SK-N-MC (cell line): ENCODE measurements around the gene FAM107B.
A peak's percentile ranks its signal among the peaks of the same experiment; 100 is the strongest.

ENCODE experiments used
- DNase-seq: peaks from one replicate; pipeline ENCODE4 v3.0.0-alpha.2; 2011; ENCODE audit warnings: low read depth, low spot score
- H3K27ac ChIP-seq: fragments of 200-600 bp; sonication (generic); 2 replicates; pipeline ENCODE4 v1.5.1; 2016; ENCODE audit warnings: mixed run types
- H3K36me3 ChIP-seq: fragments of 200-600 bp; sonication (generic); 2 replicates; pipeline ENCODE4 v1.6.1; 2017; ENCODE audit warnings: antibody characterized with exemption, low read length, mixed read lengths; ENCODE audit not compliant: insufficient read depth
- H3K4me3 ChIP-seq: fragments of 200-600 bp; sonication (generic); 2 replicates; pipeline ENCODE4 v1.5.1; 2016
- H3K9ac ChIP-seq: fragments of 200-600 bp; sonication (generic); 2 replicates; pipeline ENCODE4 v1.8.0; 2017; ENCODE audit warnings: mixed run types, mixed read lengths; ENCODE audit not compliant: insufficient read length
- H3K9me3 ChIP-seq: fragments of 200-600 bp; sonication (generic); 2 replicates; pipeline ENCODE4 v1.6.1; 2017; ENCODE audit warnings: low read depth, mild to moderate bottlenecking, antibody characterized with exemption, low read length, moderate library complexity, mixed read lengths
- EZH2 ChIP-seq: fragments of 200-600 bp; sonication (generic); IDR thresholded peaks from one replicate; pipeline ENCODE4 v1.6.1; 2017; ENCODE audit warnings: antibody characterized with exemption
- FOXP2 ChIP-seq: optimal IDR thresholded peaks from 2 replicates; pipeline ENCODE3; 2011; ENCODE audit warnings: mild to moderate bottlenecking, moderate library complexity; ENCODE audit not compliant: insufficient read depth; ENCODE audit errors: extremely low read length, control extremely low read depth
- POLR2AphosphoS5 ChIP-seq: IDR thresholded peaks from 2 replicates; pipeline ENCODE4 v1.6.1; 2012; ENCODE audit warnings: mild to moderate bottlenecking, low read depth, low read length, borderline replicate concordance

The FAM107B gene

GRCh38 chr10:14604181-14605142 lies 170.2 kb downstream of the FAM107B start:
- DNase-seq = no peak
- no peak overlapping the region for H3K9ac ChIP-seq
- H3K36me3 ChIP-seq = no peaks in the 10 kb centered on the region; the same call in 1 of the 2 replicates
- TF ChIP-seq FOXP2 (no peak), EZH2 (no peak), POLR2AphosphoS5 (no peak)
- no peak overlapping the region for H3K27ac ChIP-seq
- H3K9me3 ChIP-seq = no peaks in the 10 kb centered on the region
- peak overlapping the region; percentile 73 for H3K4me3 ChIP-seq

- Histone ChIP-seq H3K27ac (no peak overlapping the region), H3K36me3 (no peaks in the 10 kb centered on the region; the same call in 1 of the 2 replicates), H3K9ac (peak overlapping the region; percentile 60), H3K9me3 (no peaks in the 10 kb centered on the region), H3K4me3 (peak overlapping the region; percentile 78)
- TF ChIP-seq POLR2AphosphoS5 (no peak), EZH2 (no peak), FOXP2 (no peak)
- DNase-seq = no peak
These were observed 171.1 kb downstream of the FAM107B start for GRCh38 chr10:14603534-14604102.

DNA sequence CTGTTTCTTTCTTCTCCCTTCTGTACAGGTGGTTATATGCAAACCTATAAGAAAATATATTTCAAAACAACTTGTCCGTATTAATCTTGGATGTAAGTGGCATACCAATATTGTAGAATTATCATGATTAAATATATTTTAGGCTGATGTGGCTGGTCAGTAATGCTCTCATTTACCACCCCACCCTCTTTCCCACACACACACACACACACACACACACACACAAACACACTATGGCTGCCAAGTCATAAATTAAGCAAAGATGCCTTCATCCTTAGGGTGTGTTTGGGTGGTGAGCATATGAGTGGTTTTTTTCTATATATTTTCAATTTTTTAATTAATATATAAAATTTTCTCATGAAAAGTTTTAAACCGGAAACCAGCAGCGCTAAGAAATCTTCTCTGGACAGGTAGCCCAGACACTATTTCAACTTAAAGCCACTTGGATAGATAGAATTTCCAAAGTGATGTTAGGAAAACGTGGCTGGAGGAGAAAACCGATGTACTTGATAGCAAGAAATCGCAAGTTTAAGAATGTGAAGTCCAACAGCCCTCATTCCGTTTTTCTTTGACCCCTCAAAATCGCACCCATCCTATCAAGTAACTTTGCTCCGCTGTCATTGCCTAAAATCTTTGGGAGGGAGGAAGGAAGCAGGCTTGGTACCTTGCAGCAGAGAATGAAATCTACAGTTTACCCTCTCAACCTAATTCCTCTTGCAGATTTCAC lies 171.7 kb downstream of the FAM107B start:
- no peak for DNase-seq
- no peaks in the 10 kb centered on the region for H3K9me3 ChIP-seq
- no peak overlapping the region for H3K27ac ChIP-seq
- H3K4me3 ChIP-seq = peak overlapping the region; percentile 78
- H3K36me3 ChIP-seq = no peaks in the 10 kb centered on the region; the same call in 1 of the 2 replicates
- TF ChIP-seq EZH2 (no peak), FOXP2 (no peak), POLR2AphosphoS5 (no peak)
- peak overlapping the region; percentile 60 for H3K9ac ChIP-seq

DNA sequence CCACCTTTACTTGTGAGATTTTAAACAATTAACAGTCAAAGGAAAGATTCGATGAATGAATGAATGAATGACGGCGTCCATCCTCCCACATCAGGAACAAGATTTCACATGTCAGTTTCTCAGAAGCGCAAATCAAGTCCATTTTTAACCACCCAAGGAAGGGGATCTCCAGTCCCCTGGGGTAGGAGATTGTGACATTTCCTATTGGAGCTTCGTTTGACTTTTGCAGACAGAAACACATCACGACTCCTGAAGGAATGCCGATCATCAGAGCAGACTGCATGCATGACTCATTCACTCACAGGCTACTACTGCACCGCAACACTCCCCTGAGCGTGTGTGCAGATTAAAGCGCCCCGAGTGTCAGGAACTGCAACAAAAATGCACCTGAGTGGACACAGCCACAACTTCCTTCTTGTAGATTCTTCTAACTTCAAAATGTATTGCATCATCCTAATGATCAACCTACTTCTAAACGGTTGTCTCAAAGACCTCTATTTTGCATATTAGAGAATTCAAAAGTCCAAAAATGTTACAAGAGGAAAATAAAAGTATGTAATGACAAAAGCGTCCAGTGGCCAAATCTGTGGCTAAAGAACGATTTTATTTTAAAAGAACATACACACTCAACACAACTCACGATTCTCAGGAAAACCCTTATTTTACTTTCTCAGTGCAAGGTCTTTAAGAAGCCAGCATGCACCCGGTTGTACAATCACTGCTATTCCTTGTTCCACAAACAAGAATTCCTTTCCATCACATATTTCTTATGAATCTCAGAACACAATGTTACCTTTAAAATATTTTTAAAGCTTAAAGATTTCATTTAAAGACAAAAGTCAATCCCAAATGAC lies 172.6 kb downstream of the FAM107B start:
- no peak for TF ChIP-seq POLR2AphosphoS5
- no peak for TF ChIP-seq FOXP2
- TF ChIP-seq EZH2 = no peak
- no peak for DNase-seq
- peak overlapping the region; percentile 30 for H3K4me3 ChIP-seq

DNA sequence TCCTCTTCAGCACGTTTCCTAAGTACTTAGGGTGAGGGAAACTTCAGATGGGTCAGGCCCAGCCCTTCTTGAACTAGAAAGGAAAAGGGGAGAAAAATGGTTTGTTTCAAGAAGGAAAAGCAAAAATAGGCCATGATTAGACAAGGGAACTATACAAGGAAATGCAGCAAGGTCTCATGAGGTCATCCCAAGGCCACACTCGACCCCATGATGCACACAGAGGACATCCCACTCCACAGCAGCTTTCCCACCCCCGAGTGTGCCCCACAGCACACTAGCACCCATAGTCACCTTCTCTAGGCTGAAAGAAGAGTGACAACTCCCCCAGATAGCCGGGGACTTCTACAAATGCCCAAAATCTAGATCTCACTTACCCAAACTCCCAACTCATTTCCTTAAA lies 173.4 kb downstream of the FAM107B start:
- no peak overlapping the region for H3K4me3 ChIP-seq
- H3K27ac ChIP-seq = no peak overlapping the region
- H3K36me3 ChIP-seq = no peaks in the 10 kb centered on the region; the same call in 1 of the 2 replicates
- H3K9ac ChIP-seq = no peak overlapping the region
- TF ChIP-seq EZH2 (no peak), POLR2AphosphoS5 (no peak), FOXP2 (no peak)
- H3K9me3 ChIP-seq = no peaks in the 10 kb centered on the region
- no peak for DNase-seq

More for the DNA sequence above, 172.6 kb downstream of the FAM107B start:
- no peaks in the 10 kb centered on the region; the same call in 1 of the 2 replicates for H3K36me3 ChIP-seq
- no peak overlapping the region for H3K27ac ChIP-seq
- no peaks in the 10 kb centered on the region for H3K9me3 ChIP-seq
- no peak overlapping the region for H3K9ac ChIP-seq

DNA sequence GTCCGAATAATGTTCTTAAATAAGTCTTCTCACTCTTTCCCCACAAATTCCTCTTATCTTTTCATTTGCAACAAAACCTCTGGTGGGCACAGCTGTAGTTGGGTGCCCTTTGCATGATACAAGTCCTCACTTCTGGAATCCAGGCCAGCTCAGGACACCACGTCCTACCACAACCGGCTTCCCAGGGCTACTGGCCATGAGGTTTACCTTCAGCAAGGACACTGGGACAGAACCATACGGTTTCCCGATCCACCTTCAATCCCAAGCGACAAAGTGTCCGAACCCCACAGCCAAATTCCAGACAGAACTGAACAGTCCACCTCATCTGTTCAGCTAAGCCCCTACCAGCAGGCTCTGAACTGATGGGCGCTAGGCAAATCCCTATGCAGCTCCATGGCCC lies 174.6 kb downstream of the FAM107B start:
- no peaks in the 10 kb centered on the region for H3K9me3 ChIP-seq
- TF ChIP-seq EZH2 (no peak), FOXP2 (no peak), POLR2AphosphoS5 (no peak)

DNA sequence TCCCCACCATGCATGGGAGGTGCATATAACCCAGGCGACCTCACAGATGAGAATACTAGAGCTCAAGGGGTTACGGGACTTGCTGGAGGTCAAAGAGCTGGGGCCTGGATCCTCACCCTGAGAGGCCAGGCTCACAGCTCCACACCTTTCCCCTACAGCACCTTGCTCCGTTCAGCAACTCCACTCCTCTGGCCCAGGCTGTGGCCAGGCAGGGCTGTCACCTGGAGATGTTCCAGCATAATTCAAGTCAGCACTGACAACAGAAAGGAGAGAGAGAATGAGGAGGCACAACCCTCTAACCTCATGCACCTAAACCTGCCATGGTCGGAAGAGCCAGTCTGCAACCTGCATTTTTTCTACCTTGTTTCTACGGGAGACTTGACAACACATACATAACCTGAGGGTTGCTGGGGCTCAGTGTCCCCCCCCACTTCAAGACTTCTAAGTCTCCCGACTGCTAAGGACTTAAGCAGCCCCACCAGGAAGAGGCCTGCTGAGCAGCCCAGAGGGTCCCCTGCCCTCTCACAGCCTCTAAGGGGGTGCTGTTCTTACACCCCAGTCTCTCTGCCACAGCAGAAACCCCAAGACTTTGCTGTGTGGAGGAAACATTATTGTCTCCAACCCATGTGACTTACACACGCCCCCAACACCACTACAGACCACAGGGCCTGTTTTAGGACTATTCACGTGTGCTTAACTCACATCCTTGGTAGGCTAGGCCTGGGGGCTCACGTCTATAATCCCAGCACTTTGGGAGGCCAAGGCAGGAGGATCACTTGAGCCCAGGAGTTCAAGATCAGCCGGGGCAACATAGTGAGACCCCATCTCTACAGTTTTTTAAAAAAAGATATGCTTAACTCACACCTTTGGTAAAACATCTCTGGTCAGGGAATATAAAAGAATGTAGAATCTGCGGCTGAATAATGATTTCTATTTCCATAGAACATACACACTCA lies 175.6 kb downstream of the FAM107B start:
- TF ChIP-seq FOXP2 = no peak
- TF ChIP-seq EZH2 = no peak
- TF ChIP-seq POLR2AphosphoS5 = no peak
- no peaks in the 10 kb centered on the region; the same call in 1 of the 2 replicates for H3K36me3 ChIP-seq
- H3K9me3 ChIP-seq = no peaks in the 10 kb centered on the region
- H3K9ac ChIP-seq = no peak overlapping the region
- no peak for DNase-seq
- H3K27ac ChIP-seq = no peak overlapping the region
- H3K4me3 ChIP-seq = no peak overlapping the region

More for the DNA sequence above, 174.6 kb downstream of the FAM107B start:
- Histone ChIP-seq H3K36me3 (no peaks in the 10 kb centered on the region; the same call in 1 of the 2 replicates), H3K9ac (no peak overlapping the region), H3K27ac (no peak overlapping the region), H3K4me3 (no peak overlapping the region)
- DNase-seq = no peak
